Measurements from ENCODE around the gene SNX25.
"Not testable (repeated sequence)": the region's sequence is repeated elsewhere in the genome, so short reads cannot be mapped to it uniquely, and the experiment has no call there.

The SNX25 gene

DNA sequence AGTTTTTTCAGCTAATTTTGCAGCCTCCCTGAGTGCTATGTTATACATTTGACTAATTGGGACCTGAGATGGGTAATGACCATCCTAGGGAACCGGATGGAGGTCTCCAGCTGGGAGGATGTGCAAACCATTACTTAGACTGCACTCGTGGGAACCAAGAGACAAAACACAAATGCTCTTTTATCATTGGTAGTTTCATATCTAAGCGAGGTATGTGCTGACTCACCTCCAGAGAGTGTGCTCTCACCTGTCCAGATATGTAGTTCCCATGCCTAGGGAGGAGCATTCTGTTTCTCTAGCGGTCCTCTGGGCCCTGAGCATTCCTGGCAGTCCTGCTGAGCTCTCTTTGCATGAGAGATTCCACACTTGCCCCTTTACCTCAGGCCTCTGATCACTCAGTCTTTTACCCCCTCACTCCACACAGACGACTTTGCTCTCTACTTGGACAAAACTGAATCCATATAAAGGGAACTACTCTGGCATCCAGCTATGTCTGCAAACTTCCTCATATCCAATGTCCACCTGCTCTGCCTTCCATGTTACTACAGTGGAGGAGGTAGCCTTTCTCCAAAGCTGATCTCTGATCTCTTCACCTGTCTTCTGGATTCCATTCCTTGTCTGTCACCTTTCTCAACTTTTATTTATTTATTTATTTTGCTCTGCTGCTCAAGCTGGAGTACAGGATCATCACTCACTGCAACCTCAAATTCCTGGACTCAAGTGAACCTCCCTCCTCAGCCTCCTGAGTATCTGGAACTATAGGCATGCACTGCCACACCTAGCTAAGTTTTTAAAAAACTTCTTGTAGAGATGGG, 97.9 kb downstream of the SNX25 start:
- DNase-seq (ENCODE audit: low read depth), result no peak

- DNase-seq (ENCODE audit: low read depth), result no peak
Measured at GRCh38 chr4:185309770-185310169, 100.4 kb downstream of the SNX25 start.

- DNase-seq (ENCODE audit: low read depth), result no peak
Measured at GRCh38 chr4:185311113-185311888, 101.9 kb downstream of the SNX25 start.

DNA sequence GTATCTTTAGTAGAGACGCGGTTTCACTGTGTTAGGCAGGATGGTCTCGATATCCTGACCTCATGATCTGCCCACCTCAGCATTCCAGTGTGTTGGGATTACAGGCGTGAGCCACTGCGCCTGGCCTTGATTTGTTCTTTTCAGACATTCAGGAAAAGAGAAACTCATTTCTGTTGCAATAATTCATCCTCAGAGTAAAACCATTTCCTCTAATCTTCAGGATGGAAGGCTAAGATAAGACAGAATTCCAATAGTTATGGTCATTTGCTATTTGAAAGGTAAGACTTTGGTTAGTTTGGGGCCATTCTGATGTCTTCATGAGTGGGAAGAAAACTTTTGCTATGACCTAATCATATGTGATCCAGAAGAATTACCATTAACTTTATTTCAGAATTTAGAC, 103.3 kb downstream of the SNX25 start:
- DNase-seq (ENCODE audit: low read depth), result no peak

GRCh38 chr4:185317462-185317861, 108.1 kb downstream of the SNX25 start:
- not testable (repeated sequence) for DNase-seq (ENCODE audit: low read depth)

- DNase-seq (ENCODE audit: low read depth), result no peak
Measured at GRCh38 chr4:185317880-185318279, 108.5 kb downstream of the SNX25 start.

DNA sequence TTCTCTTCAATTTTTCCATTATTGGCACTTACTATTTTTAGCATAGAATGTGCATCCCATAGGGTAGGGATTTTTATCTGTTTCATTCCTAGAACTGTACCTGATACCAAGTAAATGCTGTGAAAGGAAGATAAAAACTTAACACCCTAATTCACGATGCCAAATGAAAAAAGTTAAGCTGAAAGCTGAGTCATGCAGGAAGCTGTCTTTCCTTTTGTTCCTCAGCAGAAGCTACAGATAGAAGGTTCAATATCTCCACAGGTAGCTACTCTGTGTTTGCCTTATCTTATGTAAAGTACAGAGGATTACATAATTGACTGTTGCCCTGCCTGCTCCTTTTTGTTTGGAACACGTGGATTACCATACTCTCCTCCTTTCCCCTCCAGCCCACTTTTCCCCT, 109.3 kb downstream of the SNX25 start:
- DNase-seq (ENCODE audit: low read depth), result no peak

DNA sequence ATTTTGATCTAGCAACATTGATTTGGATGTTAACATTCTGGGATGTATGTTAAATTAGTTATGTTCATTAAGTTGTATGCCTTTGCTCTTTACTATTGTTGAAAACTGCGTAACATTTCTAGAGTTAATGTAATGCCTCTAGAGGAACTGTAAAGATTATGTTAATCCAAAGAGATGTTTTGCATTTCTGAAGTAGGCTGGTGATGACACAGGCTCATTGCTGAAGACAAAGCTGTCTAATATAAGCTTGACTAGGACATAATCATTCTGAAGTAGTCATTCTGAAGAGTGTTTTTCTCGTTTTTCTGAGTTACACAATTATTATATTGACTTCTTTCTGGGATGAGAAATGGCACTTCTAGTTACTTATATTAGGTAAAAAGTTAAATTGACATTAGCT, 113.4 kb downstream of the SNX25 start:
- no peak for DNase-seq (ENCODE audit: low read depth)

DNA sequence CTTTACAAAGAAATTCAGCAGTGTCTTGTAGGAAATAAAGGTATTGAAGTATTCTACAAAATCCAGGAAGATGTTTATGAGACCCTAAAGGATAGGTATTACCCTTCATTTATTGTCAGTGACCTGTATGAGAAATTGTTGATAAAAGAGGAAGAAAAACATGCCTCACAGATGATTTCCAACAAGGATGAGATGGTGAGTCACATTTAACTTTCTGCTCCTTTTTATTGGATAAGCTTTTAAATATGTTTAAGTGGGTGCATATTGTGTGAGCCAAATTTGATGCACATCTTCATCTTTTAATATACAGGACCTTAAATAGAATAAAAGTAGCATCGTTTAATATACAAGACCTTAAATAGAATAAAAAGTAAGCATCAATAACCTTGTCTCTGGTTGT, 114.2 kb downstream of the SNX25 start:
- no peak for DNase-seq (ENCODE audit: low read depth)

DNA sequence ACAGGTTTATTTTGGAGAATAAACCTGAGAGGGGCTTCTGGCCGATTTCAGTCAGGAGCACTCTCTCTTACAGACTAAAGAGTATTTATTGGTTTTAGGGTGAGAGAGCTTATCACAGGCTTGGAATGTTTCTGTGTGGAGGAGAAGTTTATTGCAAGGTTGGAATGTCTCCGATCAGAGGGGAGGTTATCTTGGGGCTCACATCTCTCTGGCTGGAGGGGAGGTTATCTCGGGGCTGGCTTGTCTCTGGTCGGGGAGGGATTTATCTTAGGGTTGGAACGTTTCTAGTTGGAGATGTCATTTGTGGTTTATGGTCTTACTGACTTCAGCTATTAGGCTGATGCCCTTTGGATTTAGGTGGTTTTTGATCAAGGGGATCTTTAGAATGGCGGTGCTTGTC, 115.0 kb downstream of the SNX25 start:
- not testable (repeated sequence) for DNase-seq (ENCODE audit: low read depth)

GRCh38 chr4:185325721-185326120, 116.3 kb downstream of the SNX25 start:
- DNase-seq (ENCODE audit: low read depth), result not testable (repeated sequence)

GRCh38 chr4:185328586-185328985, 119.2 kb downstream of the SNX25 start:
- no peak for DNase-seq (ENCODE audit: low read depth)

GRCh38 chr4:185329879-185330510, 120.6 kb downstream of the SNX25 start:
- not testable (repeated sequence) for DNase-seq (ENCODE audit: low read depth)

DNA sequence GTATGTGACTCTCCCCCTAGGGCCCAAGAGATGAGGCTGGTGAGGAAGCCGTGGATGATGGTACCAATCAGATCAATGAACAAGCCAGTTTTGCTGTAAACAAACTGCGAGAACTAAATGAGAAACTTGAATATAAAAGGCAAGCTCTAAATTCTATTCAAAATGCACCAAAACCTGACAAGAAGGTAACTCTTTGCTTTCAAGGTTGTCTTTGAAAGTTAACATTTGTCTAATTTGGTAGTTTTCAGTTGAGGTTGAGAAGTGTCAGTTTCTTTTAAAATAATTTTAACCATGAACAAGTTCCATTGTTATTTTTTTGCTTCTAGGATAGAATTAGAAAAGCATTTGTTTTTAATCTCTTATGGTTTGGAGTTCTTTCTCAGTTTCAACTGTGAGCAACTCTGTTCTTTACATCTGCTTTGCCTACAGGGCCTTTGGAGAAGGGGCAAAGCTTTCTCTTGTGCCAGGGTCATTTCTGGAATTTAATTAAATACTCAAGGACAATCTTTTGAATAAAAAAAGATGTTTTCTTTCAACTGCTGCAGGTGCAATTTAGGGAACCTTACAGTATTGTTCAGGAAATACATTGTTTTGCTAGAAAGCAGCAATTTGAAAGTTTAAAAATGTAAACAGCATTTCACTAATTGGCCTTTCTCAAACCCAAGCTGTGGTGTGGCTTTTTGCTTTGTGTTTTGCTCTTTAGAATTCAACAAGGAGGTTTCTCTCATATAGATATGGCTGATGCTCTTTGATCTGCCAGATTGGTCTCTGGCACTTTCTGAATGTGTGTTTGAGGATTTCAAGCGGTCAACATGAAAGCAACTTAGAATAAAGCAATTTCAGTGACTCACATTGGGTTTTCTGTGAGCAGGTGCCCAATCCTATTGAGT, 123.4 kb downstream of the SNX25 start:
- no peak for DNase-seq (ENCODE audit: low read depth)

- no peak for DNase-seq (ENCODE audit: low read depth)
Measured at GRCh38 chr4:185334326-185334725, 124.9 kb downstream of the SNX25 start.

- DNase-seq (ENCODE audit: low read depth), result no peak
Measured at GRCh38 chr4:185335579-185335978, 126.2 kb downstream of the SNX25 start.

- no peak for DNase-seq (ENCODE audit: low read depth)
Measured at GRCh38 chr4:185339941-185340340, 130.5 kb downstream of the SNX25 start.

- no peak for DNase-seq (ENCODE audit: low read depth)
Measured at GRCh38 chr4:185341377-185341776, 132.0 kb downstream of the SNX25 start.

GRCh38 chr4:185341841-185342240, 132.4 kb downstream of the SNX25 start:
- no peak for DNase-seq (ENCODE audit: low read depth)

DNA sequence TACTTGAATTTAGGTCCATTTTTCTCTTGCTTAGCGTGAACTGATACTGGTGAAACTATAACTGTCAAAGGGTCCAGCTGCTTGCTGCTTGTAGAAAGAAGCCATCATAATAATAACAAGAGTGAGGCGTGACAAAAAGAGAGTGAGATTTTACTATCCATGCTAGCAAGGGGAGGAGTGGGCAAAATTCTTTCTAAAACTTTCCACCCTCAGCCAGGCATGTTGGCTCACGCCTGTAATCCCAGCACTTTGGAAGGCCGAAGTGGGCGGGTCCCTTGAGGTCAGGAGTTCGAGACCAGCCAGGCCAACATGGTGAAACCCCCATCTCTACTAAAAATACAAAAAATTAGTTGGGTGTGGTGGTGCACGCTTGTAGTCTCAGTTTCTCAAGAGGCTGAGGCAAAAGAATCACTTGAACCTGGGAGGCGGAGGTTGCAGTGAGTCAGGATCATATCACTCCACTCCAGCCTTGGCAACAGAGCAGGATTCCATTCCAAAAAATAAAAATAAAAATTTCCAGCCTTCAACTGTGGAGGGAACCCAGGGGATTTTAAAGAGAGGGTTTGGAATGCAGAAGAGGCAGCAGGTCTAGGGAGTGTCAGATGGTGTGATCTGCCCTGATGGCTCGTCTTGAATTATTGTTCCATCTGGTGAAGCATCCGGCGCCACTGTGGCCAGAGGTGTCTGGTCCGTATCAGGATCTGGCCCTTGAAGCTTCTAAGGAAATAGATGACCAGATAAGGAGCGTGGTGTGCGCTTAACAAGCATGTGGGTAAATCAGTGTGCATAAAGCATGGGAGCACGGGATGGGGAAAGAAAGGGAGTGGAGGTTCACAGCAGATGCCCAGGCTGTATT, 134.6 kb downstream of the SNX25 start:
- no peak for DNase-seq (ENCODE audit: low read depth)
